GM19397 (cell line): ENCODE measurements around the gene WNT10A.

ENCODE experiments used
- ATAC-seq: cut with Tn5 transposase; IDR thresholded peaks from one replicate; pipeline ENCODE4 v1.9.1; 2021; ENCODE audit warnings: mild to moderate bottlenecking, moderate library complexity; ENCODE audit not compliant: unreplicated experiment

Gene WNT10A

GRCh38 chr2:218857371-218858137 lies 23.1 kb upstream of the WNT10A start:
- no peak for ATAC-seq

GRCh38 chr2:218858138-218858445 lies 22.6 kb upstream of the WNT10A start:
- no peak for ATAC-seq

- ATAC-seq, result no peak
Measured at GRCh38 chr2:218858671-218859555, 21.7 kb upstream of the WNT10A start.

GRCh38 chr2:218859556-218859987 lies 21.1 kb upstream of the WNT10A start, which contains the start of gene WNT6:
Gene WNT6 (plus strand): TSS chr2:218859805. CDS start chr2:218860038, 233 bp downstream.
- ATAC-seq, result no peak

GRCh38 chr2:218859988-218860831 lies 20.4 kb upstream of the WNT10A start:
- ATAC-seq, result no peak

GRCh38 chr2:218860950-218861381 lies 19.7 kb upstream of the WNT10A start:
- ATAC-seq, result no peak

- ATAC-seq, result no peak
Measured at GRCh38 chr2:218861645-218862318, 18.9 kb upstream of the WNT10A start.

GRCh38 chr2:218863021-218863520 lies 17.6 kb upstream of the WNT10A start:
- ATAC-seq, result no peak

GRCh38 chr2:218865396-218865795 lies 15.3 kb upstream of the WNT10A start:
- no peak for ATAC-seq

- no peak for ATAC-seq
Measured at GRCh38 chr2:218865999-218866398, 14.7 kb upstream of the WNT10A start.

GRCh38 chr2:218867900-218868299 lies 12.8 kb upstream of the WNT10A start:
- no peak for ATAC-seq

GRCh38 chr2:218869064-218869463 lies 11.6 kb upstream of the WNT10A start:
- no peak for ATAC-seq

GRCh38 chr2:218870984-218871344 lies 9.7 kb upstream of the WNT10A start:
- ATAC-seq, result no peak

GRCh38 chr2:218871345-218872302 lies 9.0 kb upstream of the WNT10A start:
- no peak for ATAC-seq

- ATAC-seq, result no peak
Measured at GRCh38 chr2:218872645-218873358, 7.8 kb upstream of the WNT10A start.

- ATAC-seq, result no peak
Measured at GRCh38 chr2:218873359-218874194, 7.1 kb upstream of the WNT10A start.

GRCh38 chr2:218875692-218876246 lies 4.9 kb upstream of the WNT10A start:
- ATAC-seq, result no peak
